MM.1S (cell line): ENCODE measurements around the gene CCDC134.

Experiments
- DNase-seq: peaks from one replicate; pipeline ENCODE4 v3.0.0-alpha.2; 2015
- H2AFZ ChIP-seq: fragments of 300-600 bp; sonication (generic); 2 replicates; pipeline ENCODE4 v1.6.0; 2016; ENCODE audit warnings: antibody characterized with exemption, low read length
- H3F3A ChIP-seq: fragments of 300-600 bp; sonication (generic); 2 replicates; pipeline ENCODE4 v1.6.1; 2016; ENCODE audit warnings: mild to moderate bottlenecking, antibody characterized with exemption, low read length, moderate library complexity, mixed read lengths; ENCODE audit not compliant: insufficient read depth
- H3K27ac ChIP-seq: fragments of 300-600 bp; sonication (generic); 2 replicates; pipeline ENCODE4 v1.5.1; 2016; ENCODE audit warnings: mild to moderate bottlenecking, low read length
- H3K27me3 ChIP-seq: fragments of 300-600 bp; sonication (generic); replicated peaks from 2 replicates; pipeline ENCODE4 v1.6.0; 2016; ENCODE audit warnings: low read length; ENCODE audit not compliant: insufficient read depth
- H3K36me3 ChIP-seq: fragments of 300-600 bp; sonication (generic); replicated peaks from 2 replicates; pipeline ENCODE4 v1.6.1; 2016; ENCODE audit warnings: mild to moderate bottlenecking, low read length, mixed read lengths; ENCODE audit not compliant: insufficient read depth
- H3K4me1 ChIP-seq: fragments of 300-600 bp; sonication (generic); 2 replicates; pipeline ENCODE4 v1.6.1; 2016; ENCODE audit warnings: low read length, mixed read lengths
- H3K4me2 ChIP-seq: fragments of 300-600 bp; sonication (generic); 2 replicates; pipeline ENCODE4 v1.6.0; 2016; ENCODE audit warnings: low read depth, low read length
- H3K4me3 ChIP-seq: fragments of 300-600 bp; sonication (generic); 2 replicates; pipeline ENCODE4 v1.5.1; 2016; ENCODE audit warnings: low read length, mixed read lengths
- H3K79me2 ChIP-seq: fragments of 300-600 bp; sonication (generic); 2 replicates; pipeline ENCODE4 v1.6.1; 2016; ENCODE audit warnings: mixed run types, low read length, mixed read lengths
- H3K9ac ChIP-seq: fragments of 300-600 bp; sonication (generic); 2 replicates; pipeline ENCODE4 v1.6.1; 2016; ENCODE audit warnings: low read length, mixed read lengths
- H3K9me2 ChIP-seq: fragments of 300-600 bp; sonication (generic); replicated peaks from 2 replicates; pipeline ENCODE4 v1.6.1; 2016; ENCODE audit warnings: mild to moderate bottlenecking, low read length, mixed read lengths; ENCODE audit not compliant: insufficient read depth
- H3K9me3 ChIP-seq: fragments of 300-600 bp; sonication (generic); replicated peaks from 2 replicates; pipeline ENCODE4 v1.6.1; 2016; ENCODE audit warnings: mild to moderate bottlenecking, low read length, mixed read lengths; ENCODE audit not compliant: insufficient read depth
- H4K20me1 ChIP-seq: fragments of 300-600 bp; sonication (generic); 2 replicates; pipeline ENCODE4 v1.6.1; 2016; ENCODE audit warnings: mild to moderate bottlenecking, low read length, moderate library complexity, mixed read lengths; ENCODE audit not compliant: insufficient read depth
- EZH2 ChIP-seq: fragments of 300-600 bp; sonication (generic); optimal IDR thresholded peaks from 2 replicates; pipeline ENCODE3; 2017; ENCODE audit warnings: low read depth, mild to moderate bottlenecking, antibody characterized with exemption, low read length, mixed read lengths
- EZH2phosphoT487 ChIP-seq: fragments of 300-600 bp; sonication (generic); IDR thresholded peaks from 2 replicates; pipeline ENCODE4 v1.6.1; 2018; ENCODE audit warnings: antibody characterized with exemption, low read length
- TF ChIP-seq, protein P1 (sequence below): fragments of 300-600 bp; sonication (generic); IDR thresholded peaks from 2 replicates; pipeline ENCODE4 v1.5.1; 2016; ENCODE audit warnings: antibody characterized with exemption, low read length, mixed read lengths

Gene CCDC134

DNA sequence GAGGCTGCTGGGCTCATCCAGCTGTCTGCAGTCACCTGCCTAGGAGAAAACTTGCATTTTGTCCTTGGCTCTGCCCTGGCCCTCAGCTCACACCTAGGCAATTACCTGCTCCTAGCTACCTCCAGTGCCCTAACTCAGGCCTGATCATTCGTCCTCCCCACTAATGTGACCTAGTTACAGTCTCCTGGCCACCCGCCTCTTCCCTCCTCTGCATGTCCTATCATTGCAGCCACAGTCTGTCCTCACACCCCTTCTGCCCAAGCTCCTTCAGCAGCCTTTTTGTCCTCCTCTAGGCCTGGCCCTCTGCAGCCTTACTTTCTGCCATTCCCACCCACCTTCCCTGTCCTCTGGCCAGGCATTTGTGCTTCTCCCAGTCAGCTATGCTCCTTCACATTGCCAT lies 17.7 kb upstream of the CCDC134 start:
- no peaks in the 10 kb centered on the region for H4K20me1 ChIP-seq
- H3K27ac ChIP-seq: no peak overlapping the region
- H3K4me3 ChIP-seq: no peak overlapping the region
- TF ChIP-seq, protein P1, sequence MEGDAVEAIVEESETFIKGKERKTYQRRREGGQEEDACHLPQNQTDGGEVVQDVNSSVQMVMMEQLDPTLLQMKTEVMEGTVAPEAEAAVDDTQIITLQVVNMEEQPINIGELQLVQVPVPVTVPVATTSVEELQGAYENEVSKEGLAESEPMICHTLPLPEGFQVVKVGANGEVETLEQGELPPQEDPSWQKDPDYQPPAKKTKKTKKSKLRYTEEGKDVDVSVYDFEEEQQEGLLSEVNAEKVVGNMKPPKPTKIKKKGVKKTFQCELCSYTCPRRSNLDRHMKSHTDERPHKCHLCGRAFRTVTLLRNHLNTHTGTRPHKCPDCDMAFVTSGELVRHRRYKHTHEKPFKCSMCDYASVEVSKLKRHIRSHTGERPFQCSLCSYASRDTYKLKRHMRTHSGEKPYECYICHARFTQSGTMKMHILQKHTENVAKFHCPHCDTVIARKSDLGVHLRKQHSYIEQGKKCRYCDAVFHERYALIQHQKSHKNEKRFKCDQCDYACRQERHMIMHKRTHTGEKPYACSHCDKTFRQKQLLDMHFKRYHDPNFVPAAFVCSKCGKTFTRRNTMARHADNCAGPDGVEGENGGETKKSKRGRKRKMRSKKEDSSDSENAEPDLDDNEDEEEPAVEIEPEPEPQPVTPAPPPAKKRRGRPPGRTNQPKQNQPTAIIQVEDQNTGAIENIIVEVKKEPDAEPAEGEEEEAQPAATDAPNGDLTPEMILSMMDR: no peak
- TF ChIP-seq EZH2phosphoT487 (no peak), EZH2 (no peak)
- H3K4me1 ChIP-seq: peaks cover 21% of the 10 kb centered on the region
- no peak overlapping the region for H3K4me2 ChIP-seq
- H3K27me3 ChIP-seq: no peaks in the 10 kb centered on the region
- H3K9ac ChIP-seq: no peak overlapping the region
- 0 out of 2 replicates have a peak, but pooled peaks cover 8% of the 10 kb centered on the region for H3F3A ChIP-seq
- H3K36me3 ChIP-seq: no peaks in the 10 kb centered on the region
- H3K9me3 ChIP-seq: no peaks in the 10 kb centered on the region
- no peaks in the 10 kb centered on the region for H3K9me2 ChIP-seq
- no peaks in the 10 kb centered on the region for H3K79me2 ChIP-seq
- H2AFZ ChIP-seq: no peak overlapping the region
- no peak for DNase-seq

DNA sequence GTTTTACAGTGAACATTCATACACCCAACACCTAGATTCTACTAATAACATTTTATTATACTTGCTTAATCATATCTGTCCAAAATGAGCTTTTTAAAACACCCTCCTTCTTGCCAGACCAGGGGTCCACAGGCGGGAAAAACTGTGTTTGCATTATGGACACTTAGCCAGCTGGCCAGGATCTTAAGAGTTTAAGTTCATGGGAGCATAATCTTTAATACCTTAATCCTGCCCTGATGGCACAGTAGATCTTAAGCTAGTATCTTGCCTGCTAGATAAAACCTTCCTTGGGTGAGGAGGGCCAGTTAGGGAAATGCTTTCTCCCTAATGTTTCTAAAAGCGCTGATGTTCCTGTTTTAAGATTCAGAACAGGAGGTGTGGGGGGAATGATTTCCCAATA lies 13.1 kb upstream of the CCDC134 start:
- no peaks in the 10 kb centered on the region for H3K79me2 ChIP-seq
- peaks cover 16% of the 10 kb centered on the region for H3K4me1 ChIP-seq
- no peaks in the 10 kb centered on the region for H4K20me1 ChIP-seq
- peak overlapping the region; percentile 29; the same call in 1 of the 2 replicates for H3K27ac ChIP-seq
- no peak for TF ChIP-seq EZH2phosphoT487
- no peak for TF ChIP-seq EZH2
- TF ChIP-seq, protein P1: no peak
- H3K9ac ChIP-seq: no peak overlapping the region
- peak overlapping the region; percentile 20; the same call in 1 of the 2 replicates for H3K4me2 ChIP-seq
- no peak for DNase-seq
- no peaks in the 10 kb centered on the region for H3K27me3 ChIP-seq
- H3K4me3 ChIP-seq: no peak overlapping the region
- no peaks in the 10 kb centered on the region for H3K9me3 ChIP-seq
- H3K36me3 ChIP-seq: no peaks in the 10 kb centered on the region
- 0 out of 2 replicates have a peak, but pooled peaks cover 8% of the 10 kb centered on the region for H3F3A ChIP-seq
- no peaks in the 10 kb centered on the region for H3K9me2 ChIP-seq
- no peak overlapping the region for H2AFZ ChIP-seq

DNA sequence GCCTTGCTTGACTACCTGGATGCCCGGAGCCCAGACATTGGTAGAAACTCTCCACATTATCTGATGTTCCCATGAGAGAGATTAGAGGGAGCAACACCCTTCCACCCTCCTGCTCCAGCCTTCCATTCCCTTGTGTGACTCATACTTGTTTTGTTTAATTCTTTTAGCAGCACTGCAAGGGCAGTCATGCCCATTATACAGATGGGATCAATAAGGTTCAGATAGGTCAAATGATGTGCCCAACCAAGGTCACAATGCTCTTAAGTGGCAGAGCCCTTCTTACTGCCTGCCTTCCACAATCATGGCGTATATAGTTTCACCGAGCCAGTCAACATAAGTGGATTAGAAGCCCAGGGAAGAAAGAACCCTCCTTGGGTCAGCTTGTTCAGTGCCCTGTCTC lies 6.6 kb upstream of the CCDC134 start:
- 0 out of 2 replicates have a peak, but pooled peaks cover under 1% of the 10 kb centered on the region for H3F3A ChIP-seq
- H3K9ac ChIP-seq: no peak overlapping the region
- H3K27ac ChIP-seq: no peak overlapping the region
- no peak overlapping the region for H3K4me3 ChIP-seq
- no peak for DNase-seq
- TF ChIP-seq, protein P1: no peak
- TF ChIP-seq EZH2 (no peak), EZH2phosphoT487 (no peak)
- no peak overlapping the region for H2AFZ ChIP-seq
- no peaks in the 10 kb centered on the region for H3K9me2 ChIP-seq
- no peaks in the 10 kb centered on the region for H3K79me2 ChIP-seq
- H3K9me3 ChIP-seq: no peaks in the 10 kb centered on the region
- no peaks in the 10 kb centered on the region for H3K27me3 ChIP-seq
- H3K4me1 ChIP-seq: no peaks in the 10 kb centered on the region
- no peak overlapping the region for H3K4me2 ChIP-seq
- no peaks in the 10 kb centered on the region for H4K20me1 ChIP-seq
- no peaks in the 10 kb centered on the region for H3K36me3 ChIP-seq
